A172 (cell line): ENCODE measurements around the gene BNC2. TPM values are rescaled to one million over a fixed set of nuclear protein-coding genes. Genes with fewer than 3 reads are reported as not detected.

Experiments
- DNase-seq: peaks from one replicate; pipeline ENCODE4 v3.0.0-alpha.2; 2015; ENCODE audit warnings: low spot score
- total RNA-seq: library from RNA; depleted of rRNA; stranded (reverse); fragments of >200 nt; shearing (Covaris generic); gene quantifications from 2 replicates; pipeline ENCODE4 v1.2.3, GENCODE V29; 2014

BNC2 gene
- total RNA-seq, 1 experiment from 2014 or later, result 9.9 TPM

- DNase-seq, result no peak
Measured at GRCh38 chr9:16602494-16602893, 268.0 kb downstream of the BNC2 start.

- no peak for DNase-seq
Measured at GRCh38 chr9:16601991-16602390, 268.5 kb downstream of the BNC2 start.

GRCh38 chr9:16598316-16598715 is 272.2 kb downstream of the BNC2 start:
- DNase-seq, result no peak

GRCh38 chr9:16597136-16597535 is 273.3 kb downstream of the BNC2 start:
- no peak for DNase-seq

GRCh38 chr9:16595227-16595626 is 275.2 kb downstream of the BNC2 start:
- no peak for DNase-seq

GRCh38 chr9:16594787-16595186 is 275.7 kb downstream of the BNC2 start:
- DNase-seq, result no peak

- DNase-seq, result no peak
Measured at GRCh38 chr9:16593746-16594145, 276.7 kb downstream of the BNC2 start.

- no peak for DNase-seq
Measured at GRCh38 chr9:16591092-16591491, 279.4 kb downstream of the BNC2 start.

GRCh38 chr9:16585591-16585990 is 284.9 kb downstream of the BNC2 start:
- no peak for DNase-seq

GRCh38 chr9:16579872-16580432 is 290.5 kb downstream of the BNC2 start:
- no peak for DNase-seq

- DNase-seq, result no peak
Measured at GRCh38 chr9:16575986-16576245, 294.6 kb downstream of the BNC2 start.

- no peak for DNase-seq
Measured at GRCh38 chr9:16575142-16575985, 295.1 kb downstream of the BNC2 start.

- DNase-seq, result no peak
Measured at GRCh38 chr9:16572005-16572734, 298.3 kb downstream of the BNC2 start.

- DNase-seq, result no peak
Measured at GRCh38 chr9:16571127-16571802, 299.2 kb downstream of the BNC2 start.

- no peak for DNase-seq
Measured at GRCh38 chr9:16563446-16563845, 307.0 kb downstream of the BNC2 start.

- DNase-seq, result no peak
Measured at GRCh38 chr9:16561121-16561520, 309.3 kb downstream of the BNC2 start.

- no peak for DNase-seq
Measured at GRCh38 chr9:16559418-16560188, 310.9 kb downstream of the BNC2 start.

- no peak for DNase-seq
Measured at GRCh38 chr9:16555802-16556201, 314.7 kb downstream of the BNC2 start.

- no peak for DNase-seq
Measured at GRCh38 chr9:16553869-16554540, 316.5 kb downstream of the BNC2 start.

GRCh38 chr9:16552252-16552651 is 318.2 kb downstream of the BNC2 start:
- DNase-seq, result no peak

GRCh38 chr9:16551692-16552091 is 318.8 kb downstream of the BNC2 start:
- DNase-seq, result no peak
